OCI-LY7 (cell line): ENCODE measurements around the gene ABCB9. TPM values are rescaled to one million over a fixed set of nuclear protein-coding genes. Genes with fewer than 3 reads are reported as not detected.

Experiments
- BruUV-seq: library from RNA; stranded (reverse); fragments of 400-500 nt; replicated peaks from 2 replicates; lab custom pipeline; 2021; lab: Mats Ljungman, UMichigan
- CTCF ChIA-PET: fragments of 300-600 bp; sonication (Branson Sonifier 250); formaldehyde crosslinking; loops from one replicate; lab custom pipeline; 2022; ENCODE audit warnings: antibody characterized with exemption; ENCODE audit not compliant: unreplicated experiment; lab: Charles Lee
- POLR2A ChIA-PET: fragments of 300-600 bp; sonication (Branson Sonifier 250); formaldehyde crosslinking; loops from one replicate; lab custom pipeline; 2022; ENCODE audit warnings: antibody characterized with exemption; lab: Charles Lee
- DNase-seq: peaks from one replicate; pipeline ENCODE4 v3.0.0-alpha.2; 2015; ENCODE audit warnings: low spot score
- H2AFZ ChIP-seq: fragments of 200-600 bp; sonication (generic), shearing (Covaris generic); 2 replicates; pipeline ENCODE4 v1.6.1; 2014; ENCODE audit warnings: mild to moderate bottlenecking, antibody characterized with exemption, low read length, moderate library complexity
- H3K27ac ChIP-seq: fragments of 200-600 bp; sonication (generic); 2 replicates; pipeline ENCODE4 v1.5.1; 2014; ENCODE audit warnings: mixed run types, low read depth, mild to moderate bottlenecking, moderate library complexity, low read length, inconsistent platforms; ENCODE audit not compliant: poor library complexity, severe bottlenecking
- H3K36me3 ChIP-seq: fragments of 200-600 bp; sonication (generic); 2 replicates; pipeline ENCODE4 v1.6.1; 2014; ENCODE audit warnings: mild to moderate bottlenecking, antibody characterized with exemption, low read length, moderate library complexity, mixed read lengths; ENCODE audit not compliant: insufficient read depth
- H3K4me1 ChIP-seq: fragments of 200-600 bp; sonication (generic); 2 replicates; pipeline ENCODE4 v1.5.1; 2014; ENCODE audit warnings: mild to moderate bottlenecking, low read length; ENCODE audit not compliant: insufficient read depth, poor library complexity, severe bottlenecking
- H3K4me2 ChIP-seq: fragments of 200-600 bp; sonication (generic); 2 replicates; pipeline ENCODE4 v1.6.1; 2014; ENCODE audit warnings: mild to moderate bottlenecking, low read length
- H3K4me3 ChIP-seq: fragments of 200-600 bp; sonication (generic); 2 replicates; pipeline ENCODE4 v1.5.1; 2014; ENCODE audit warnings: mild to moderate bottlenecking, low read depth, low read length; ENCODE audit not compliant: poor library complexity, severe bottlenecking
- H3K79me2 ChIP-seq: fragments of 200-600 bp; sonication (generic); 2 replicates; pipeline ENCODE4 v1.6.1; 2016; ENCODE audit warnings: low read depth, mild to moderate bottlenecking, low read length, moderate library complexity, mixed read lengths; ENCODE audit not compliant: insufficient read depth
- H3K9me2 ChIP-seq: fragments of 200-600 bp; sonication (generic); 2 replicates; pipeline ENCODE4 v1.6.1; 2016; ENCODE audit warnings: mild to moderate bottlenecking, low read length, mixed read lengths; ENCODE audit not compliant: insufficient read depth
- H3K9me3 ChIP-seq: fragments of 200-600 bp; sonication (generic); 2 replicates; pipeline ENCODE4 v1.6.1; 2014; ENCODE audit warnings: mild to moderate bottlenecking, mixed run types, low read length, mixed read lengths
- H4K20me1 ChIP-seq: fragments of 200-600 bp; sonication (generic); 2 replicates; pipeline ENCODE4 v1.6.1; 2014; ENCODE audit warnings: mild to moderate bottlenecking, antibody characterized with exemption, low read length, moderate library complexity, mixed read lengths; ENCODE audit not compliant: insufficient read depth
- CTCF ChIP-seq: fragments of 200-600 bp; sonication (generic); conservative IDR thresholded peaks from 2 replicates; pipeline ENCODE4 v1.5.1; 2014; ENCODE audit warnings: mild to moderate bottlenecking, antibody characterized with exemption, low read length, moderate library complexity, mixed read lengths
- EZH2phosphoT487 ChIP-seq: fragments of 200-600 bp; sonication (generic); IDR thresholded peaks from 2 replicates; pipeline ENCODE4 v1.6.1; 2018; ENCODE audit warnings: low read depth, borderline replicate concordance, mild to moderate bottlenecking, mixed run types, antibody characterized with exemption, low read length, moderate library complexity, mixed read lengths
- intact Hi-C: fragments of 100-400 bp; cut with micrococcal nuclease; formaldehyde crosslinking; loops from one replicate; pipeline ENCODE4 v1.10.0; 2022; ENCODE audit not compliant: unreplicated experiment
- total RNA-seq, 2 experiments: library from RNA; depleted of rRNA in 1 of 2; stranded (reverse); fragments of >200 nt in 1 of 2; shearing (Covaris generic) in 1 of 2; gene quantifications; 2 replicates each; pipeline ENCODE4 v1.2.3, GENCODE V29; 2014 to 2022

The ABCB9 gene
- total RNA-seq, 2 experiments from 2014 or later, result 4.0 to 7.9 TPM

- Histone ChIP-seq H3K9me2 (no peaks in the 10 kb centered on the region), H2AFZ (no peak overlapping the region), H3K79me2 (no peaks in the 10 kb centered on the region), H3K4me1 (peaks cover 28% of the 10 kb centered on the region), H3K4me2 (no peak overlapping the region), H3K36me3 (no peaks in the 10 kb centered on the region), H3K9me3 (no peaks in the 10 kb centered on the region), H3K4me3 (no peak overlapping the region), H3K27ac (no peak overlapping the region), H4K20me1 (no peaks in the 10 kb centered on the region)
- no peak for DNase-seq
- POLR2A ChIA-PET, result no interaction called here
- TF ChIP-seq CTCF (no peak), EZH2phosphoT487 (no peak)
- CTCF ChIA-PET, result no interaction called here
- BruUV-seq, result no TSS peak
- intact Hi-C loops, result no loop called here
Observed at GRCh38 chr12:122902854-122903692, 63.2 kb downstream of the ABCB9 start.

GRCh38 chr12:122899887-122900286 lies 66.4 kb downstream of the ABCB9 start:
- Histone ChIP-seq H3K9me2 (no peaks in the 10 kb centered on the region), H3K79me2 (no peaks in the 10 kb centered on the region), H3K4me3 (no peak overlapping the region), H3K9me3 (no peaks in the 10 kb centered on the region), H3K4me1 (peaks cover 36% of the 10 kb centered on the region), H4K20me1 (no peaks in the 10 kb centered on the region), H3K27ac (no peak overlapping the region), H3K36me3 (no peaks in the 10 kb centered on the region), H3K4me2 (no peak overlapping the region), H2AFZ (no peak overlapping the region)
- BruUV-seq, result no TSS peak
- no peak for DNase-seq
- POLR2A ChIA-PET, result interaction anchor here (1.1 kb wide), 1 partner anchor 12 kb away, joined by 3 read pairs; no protein-coding TSS in a partner anchor
- CTCF ChIA-PET, result interaction anchor here (2.0 kb wide), 1 partner anchor 40 kb away, joined by 5 read pairs; no protein-coding TSS in a partner anchor
- no peak for TF ChIP-seq EZH2phosphoT487
- TF ChIP-seq CTCF, result no peak
- intact Hi-C loops, result no loop called here

GRCh38 chr12:122896662-122897061 lies 69.6 kb downstream of the ABCB9 start:
- ChIA-PET CTCF (no interaction called here), POLR2A (interaction anchor here (3.4 kb wide), 1 partner anchor 8 kb away, joined by 22 read pairs; no protein-coding TSS in a partner anchor)
- Histone ChIP-seq H3K36me3 (no peaks in the 10 kb centered on the region), H4K20me1 (no peaks in the 10 kb centered on the region), H3K9me2 (no peaks in the 10 kb centered on the region), H2AFZ (no peak overlapping the region), H3K4me3 (no peak overlapping the region), H3K9me3 (no peaks in the 10 kb centered on the region), H3K27ac (no peak overlapping the region), H3K4me2 (no peak overlapping the region), H3K4me1 (peaks cover 32% of the 10 kb centered on the region), H3K79me2 (no peaks in the 10 kb centered on the region)
- DNase-seq, result no peak
- intact Hi-C loops, result no loop called here
- BruUV-seq, result no TSS peak
- TF ChIP-seq EZH2phosphoT487 (no peak), CTCF (no peak)
